H1 (cell line): Measurements from ENCODE around the gene BTAF1. TPM values are rescaled to one million over a fixed set of nuclear protein-coding genes. Genes with fewer than 3 reads are reported as not detected.

ENCODE experiments used
- CTCF ChIA-PET: fragments of 300-600 bp; sonication (Branson Sonifier 250); formaldehyde crosslinking; loops from one replicate; lab custom pipeline; 2021; ENCODE audit not compliant: partially characterized antibody; lab: Charles Lee
- POLR2A ChIA-PET: fragments of 300-600 bp; sonication (Branson Sonifier 250); formaldehyde crosslinking; loops from one replicate; lab custom pipeline; 2021; ENCODE audit warnings: inconsistent platforms; ENCODE audit not compliant: partially characterized antibody; lab: Charles Lee
- DNase-seq, 2 experiments: peaks; one replicate each; pipeline versions ENCODE4 v3.0.0 to v3.0.0-alpha.2; 2010 to 2022; ENCODE audit warnings: low spot score in 2 of 2, low read depth in 1 of 2, mixed read lengths in 1 of 2
- FAIRE-seq: peaks from 2 replicates; lab custom pipeline; 2011; peaks lifted over from hg19 to GRCh38; lab: Jason Lieb, UNC
- H2AFZ ChIP-seq: 2 replicates; pipeline ENCODE4 v1.8.1; 2012; ENCODE audit warnings: low read length, inconsistent platforms
- H2AK5ac ChIP-seq: 2 replicates; pipeline ENCODE4 v1.6.1; 2013; ENCODE audit warnings: low read depth, low read length
- H2BK120ac ChIP-seq: replicated peaks from 2 replicates; pipeline ENCODE3; 2013; ENCODE audit warnings: low read depth, low read length, inconsistent platforms
- H2BK12ac ChIP-seq: 2 replicates; pipeline ENCODE4 v1.6.1; 2013; ENCODE audit warnings: low read depth, low read length
- H2BK15ac ChIP-seq: 2 replicates; pipeline ENCODE4 v1.6.1; 2013; ENCODE audit warnings: low read length
- H2BK20ac ChIP-seq: 2 replicates; pipeline ENCODE4 v1.6.1; 2013; ENCODE audit warnings: low read length
- H2BK5ac ChIP-seq: 2 replicates; pipeline ENCODE4 v1.6.1; 2013; ENCODE audit warnings: low read depth, low read length
- H3K14ac ChIP-seq: 2 replicates; pipeline ENCODE4 v1.6.1; 2013; ENCODE audit warnings: inconsistent platforms; ENCODE audit not compliant: insufficient read length
- H3K18ac ChIP-seq: 2 replicates; pipeline ENCODE4 v1.6.1; 2013; ENCODE audit warnings: low read length; ENCODE audit errors: extremely low read depth
- H3K23ac ChIP-seq: 2 replicates; pipeline ENCODE4 v1.6.1; 2013; ENCODE audit warnings: inconsistent platforms; ENCODE audit not compliant: insufficient read length
- H3K23me2 ChIP-seq: 2 replicates; pipeline ENCODE4 v1.6.1; 2013; ENCODE audit warnings: low read depth, low read length
- H3K27ac ChIP-seq: 2 replicates; pipeline ENCODE4 v1.6.1; 2011; ENCODE audit warnings: low read depth, low read length, inconsistent platforms
- H3K27me3 ChIP-seq, 4 experiments: replicated peaks in 1 of 4; 1 replicate in 1 of 4; 2 replicates in 3 of 4; pipeline versions ENCODE4 v1.6.1 to v1.8.1; 2011 to 2013; ENCODE audit warnings: low read length in 3 of 4, mild to moderate bottlenecking in 3 of 4, inconsistent platforms in 2 of 4, mixed read lengths in 2 of 4, moderate library complexity in 1 of 4; ENCODE audit not compliant: control insufficient read depth in 3 of 4, insufficient read depth in 3 of 4; ENCODE audit errors: extremely low read depth in 1 of 4
- H3K36me3 ChIP-seq, 4 experiments: 2 replicates each; pipeline versions ENCODE4 v1.6.1 to v1.8.1; 2011 to 2013; ENCODE audit warnings: mild to moderate bottlenecking in 4 of 4, low read length in 3 of 4, moderate library complexity in 2 of 4, control low read depth in 1 of 4, inconsistent platforms in 1 of 4; ENCODE audit not compliant: insufficient read depth in 4 of 4, control insufficient read depth in 2 of 4
- H3K4ac ChIP-seq: replicated peaks from 2 replicates; pipeline ENCODE3; 2013; ENCODE audit warnings: low read length, low read depth, mixed read lengths, inconsistent platforms; ENCODE audit not compliant: insufficient read length
- H3K4me1 ChIP-seq, 4 experiments: replicated peaks in 1 of 4; 1 replicate in 1 of 4; 2 replicates in 3 of 4; pipeline versions ENCODE4 v1.6.1 to v1.8.1; 2011 to 2013; ENCODE audit warnings: low read length in 3 of 4, inconsistent platforms in 2 of 4, mixed read lengths in 1 of 4; ENCODE audit not compliant: insufficient read depth in 4 of 4, control insufficient read depth in 3 of 4
- H3K4me2 ChIP-seq, 2 experiments: 2 replicates each; pipeline versions ENCODE4 v1.6.1 to v1.8.1; 2011 to 2013; ENCODE audit warnings: low read depth in 2 of 2, low read length in 2 of 2, control low read depth in 1 of 2, inconsistent platforms in 1 of 2, mild to moderate bottlenecking in 1 of 2; ENCODE audit not compliant: insufficient read depth in 1 of 2
- H3K4me3 ChIP-seq, 4 experiments: fragments of 200-600, 300-600 bp in 1 of 4; sonication (generic), shearing (Covaris generic), sonication (Bioruptor Twin) in 1 of 4; 2 replicates each; pipeline versions ENCODE4 v1.5.1 to v1.8.1; 2011 to 2016; ENCODE audit warnings: low read length in 4 of 4, low read depth in 3 of 4, control low read depth in 2 of 4, inconsistent platforms in 2 of 4, mild to moderate bottlenecking in 2 of 4, mixed read lengths in 1 of 4, moderate library complexity in 1 of 4; ENCODE audit not compliant: insufficient read depth in 2 of 4; ENCODE audit errors: extremely low read depth in 1 of 4
- H3K56ac ChIP-seq: replicated peaks from 2 replicates; pipeline ENCODE3; 2013; ENCODE audit warnings: low read depth, mild to moderate bottlenecking, mixed read lengths, low read length, inconsistent platforms; ENCODE audit not compliant: insufficient read length
- H3K79me1 ChIP-seq: 2 replicates; pipeline ENCODE4 v1.6.1; 2013; ENCODE audit warnings: low read depth, low read length, control low read depth
- H3K79me2 ChIP-seq, 2 experiments: 2 replicates each; pipeline versions ENCODE4 v1.6.1 to v1.8.1; 2012 to 2013; ENCODE audit warnings: low read length in 2 of 2, mild to moderate bottlenecking in 2 of 2, inconsistent platforms in 1 of 2; ENCODE audit not compliant: insufficient read depth in 2 of 2, control insufficient read depth in 1 of 2
- H3K9ac ChIP-seq, 4 experiments: replicated peaks in 1 of 4; 1 replicate in 1 of 4; 2 replicates in 3 of 4; pipeline versions ENCODE4 v1.6.1 to v1.8.1; 2011 to 2013; ENCODE audit warnings: low read depth in 3 of 4, low read length in 3 of 4, control low read depth in 2 of 4, mild to moderate bottlenecking in 2 of 4, moderate library complexity in 2 of 4, inconsistent platforms in 1 of 4; ENCODE audit errors: extremely low read depth in 1 of 4
- H3K9me3 ChIP-seq, 2 experiments: 2 replicates each; pipeline versions ENCODE4 v1.6.1 to v1.8.1; 2012 to 2013; ENCODE audit warnings: mild to moderate bottlenecking in 2 of 2, moderate library complexity in 2 of 2, control low read depth in 1 of 2, inconsistent platforms in 1 of 2, low read depth in 1 of 2, low read length in 1 of 2, mixed read lengths in 1 of 2; ENCODE audit not compliant: insufficient read depth in 2 of 2
- H4K20me1 ChIP-seq, 2 experiments: replicated peaks in 1 of 2; 2 replicates each; pipeline versions ENCODE3 to v1.8.1; 2011 to 2013; ENCODE audit warnings: inconsistent platforms in 2 of 2, low read length in 2 of 2, mild to moderate bottlenecking in 1 of 2; ENCODE audit not compliant: insufficient read depth in 2 of 2, control insufficient read depth in 1 of 2
- H4K5ac ChIP-seq: 2 replicates; pipeline ENCODE4 v1.6.1; 2013; ENCODE audit warnings: low read length, low read depth, mixed read lengths, inconsistent platforms; ENCODE audit not compliant: insufficient read length
- H4K8ac ChIP-seq: 2 replicates; pipeline ENCODE4 v1.8.0; 2013; ENCODE audit warnings: mild to moderate bottlenecking, moderate library complexity, low read length, inconsistent platforms; ENCODE audit not compliant: insufficient read depth; ENCODE audit errors: extremely low read depth
- H4K91ac ChIP-seq: replicated peaks from 2 replicates; pipeline ENCODE3; 2013; ENCODE audit warnings: low read length, mixed read lengths, inconsistent platforms; ENCODE audit not compliant: insufficient read length
- CBX5 ChIP-seq: fragments of 300-800, 300-1000 bp; sonication (generic); IDR thresholded peaks from 2 replicates; pipeline ENCODE4 v1.7.1; 2016; ENCODE audit warnings: antibody characterized with exemption, low read length, low read depth
- CEBPB ChIP-seq: IDR thresholded peaks from 2 replicates; pipeline ENCODE4 v1.6.1; 2012; ENCODE audit warnings: low read depth, low read length
- EP300 ChIP-seq, 2 experiments: IDR thresholded peaks; 1 replicate in 1 of 2; 2 replicates in 1 of 2; pipeline ENCODE4 v1.6.1; 2011 to 2012; ENCODE audit warnings: low read depth in 2 of 2, low read length in 2 of 2, mild to moderate bottlenecking in 2 of 2, borderline replicate concordance in 1 of 2, inconsistent platforms in 1 of 2, moderate library complexity in 1 of 2
- EZH2 ChIP-seq: fragments of 200-600 bp; sonication (generic); IDR thresholded peaks from 2 replicates; pipeline ENCODE4 v1.7.1; 2012; ENCODE audit warnings: low read depth, mild to moderate bottlenecking, moderate library complexity, low read length, inconsistent platforms; ENCODE audit not compliant: severe bottlenecking
- FOSL1 ChIP-seq: IDR thresholded peaks from 2 replicates; pipeline ENCODE4 v1.6.1; 2011; ENCODE audit warnings: mild to moderate bottlenecking, low read depth, low read length, moderate library complexity; ENCODE audit not compliant: insufficient read depth
- GABPA ChIP-seq: IDR thresholded peaks from 2 replicates; pipeline ENCODE4 v1.6.1; 2011; ENCODE audit warnings: mild to moderate bottlenecking, low read length, moderate library complexity, borderline replicate concordance; ENCODE audit not compliant: insufficient read depth
- JUN ChIP-seq: IDR thresholded peaks from 2 replicates; pipeline ENCODE4 v1.6.1; 2011; ENCODE audit warnings: low read depth, mild to moderate bottlenecking, improper control_type of control experiment, low read length
- SIX5 ChIP-seq: IDR thresholded peaks from 2 replicates; pipeline ENCODE4 v1.6.1; 2011; ENCODE audit warnings: mild to moderate bottlenecking, low read depth, low read length
- SP4 ChIP-seq: IDR thresholded peaks from 2 replicates; pipeline ENCODE4 v1.6.1; 2012; ENCODE audit warnings: low read length, inconsistent platforms
- SRF ChIP-seq: IDR thresholded peaks from 2 replicates; pipeline ENCODE4 v1.6.1; 2011; ENCODE audit warnings: mild to moderate bottlenecking, low read depth, low read length, moderate library complexity
- TCF12 ChIP-seq: IDR thresholded peaks from 2 replicates; pipeline ENCODE4 v1.6.1; 2011; ENCODE audit warnings: low read depth, mild to moderate bottlenecking, low read length
- WGBS, 2 experiments: shearing (Covaris generic) in 1 of 2; methylation state at CpG; one replicate each; pipeline versions ENCODE4 v1.1.6 to v1.1.7; 2013 to 2015; ENCODE audit warnings: low lambda C conversion rate in 2 of 2, mixed read lengths in 2 of 2, inconsistent platforms in 1 of 2, low coverage in 1 of 2, missing lambda C conversion rate in 1 of 2; ENCODE audit not compliant: insufficient replicate concordance in 2 of 2, insufficient coverage in 1 of 2, insufficient read length in 1 of 2; ENCODE audit errors: extremely low coverage in 1 of 2, missing lambda C conversion rate in 1 of 2; 5-methylcytosine and 5-hydroxymethylcytosine counted together
- polyA plus RNA-seq, 7 experiments: library from polyadenylated mRNA; depleted of rRNA in 3 of 7; stranded (reverse) in 5 of 7; unstranded in 2 of 7; fragments of >200 nt in 5 of 7; fragments of 200-250 nt in 2 of 7; gene quantifications; 1 replicate in 5 of 7; 2 replicates in 1 of 7; 4 replicates in 1 of 7; pipeline versions ENCODE4 v1.2.1 to v1.2.3, GENCODE V29; 2011 to 2013; ENCODE audit warnings: missing spikeins in 2 of 7, mixed read lengths in 2 of 7
- total RNA-seq: library from RNA; stranded (reverse); fragmentation: NEBNext Ultra II Directional; extraction: Animal tissue kit (Norgen Biotek cat#: 25700); gene quantifications from 2 replicates; pipeline ENCODE4 v1.2.1, GENCODE V29; 2021

Gene BTAF1
- total and polyA plus RNA-seq, 2 of the 8 experiments (the other 6 are each of a cell fraction or from before 2014, with no cell fraction given), result 24.5 to 39.1 TPM

DNA sequence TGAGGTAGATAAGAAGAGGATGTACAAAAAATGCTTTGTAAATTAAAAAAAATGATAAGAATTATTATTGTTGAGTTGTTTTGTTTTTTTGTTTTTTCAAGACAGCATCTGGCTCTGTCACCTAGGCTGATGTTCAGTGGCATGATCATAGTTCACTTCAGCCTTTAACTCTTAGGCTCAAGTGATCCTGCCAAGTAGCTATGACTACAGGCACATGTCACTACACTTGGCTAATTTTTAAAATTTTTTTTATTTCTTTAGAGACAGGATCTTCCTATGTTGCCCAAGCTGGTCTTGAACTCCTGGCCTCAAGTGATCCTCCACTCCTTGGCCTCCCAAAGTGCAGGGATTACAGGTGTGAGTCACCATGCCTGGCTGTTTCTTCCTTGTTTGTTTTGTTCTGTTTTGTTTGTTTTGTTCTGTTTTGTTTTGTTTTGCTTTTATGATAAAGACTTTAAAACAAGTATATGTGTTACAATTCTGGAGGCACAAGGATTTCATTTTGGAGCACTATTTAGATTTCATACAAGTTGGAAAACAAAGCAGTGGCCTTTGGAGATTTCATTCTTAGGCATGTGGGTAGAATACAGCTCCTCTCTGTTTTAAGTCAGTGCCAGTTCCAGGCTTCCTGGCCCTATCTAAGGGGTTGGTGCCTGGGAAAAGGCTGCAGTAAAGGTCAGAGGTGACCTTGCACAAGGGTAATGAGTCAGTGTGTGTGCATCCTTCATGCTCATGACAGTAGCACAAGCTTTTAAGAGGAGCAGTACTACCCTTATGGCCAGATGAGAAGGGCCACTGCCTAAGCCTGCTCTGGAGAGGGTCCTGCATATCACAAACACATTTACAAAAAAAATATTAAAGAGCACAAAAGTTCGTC lies 32.2 kb upstream of the BTAF1 start:
- no peak overlapping the region; a peak in 1 of 7 replicates for H3K9ac ChIP-seq
- H4K91ac ChIP-seq, result peak overlapping the region; percentile 67
- H3K79me1 ChIP-seq, result no peaks in the 10 kb centered on the region
- H3K79me2 ChIP-seq, result no peaks in the 10 kb centered on the region
- peak overlapping the region; percentile 57; the same call in 1 of the 2 replicates for H2BK5ac ChIP-seq
- no peak overlapping the region for H3K14ac ChIP-seq
- no peak overlapping the region for H3K4me3 ChIP-seq
- 0 out of 4 replicates have a peak, but pooled peaks cover 0 to 2% of the 10 kb centered on the region in 2 experiments for H3K9me3 ChIP-seq
- CTCF ChIA-PET, result interaction anchor here (1.1 kb wide), 1 partner anchor 10 kb away, joined by 3 read pairs; no protein-coding TSS in a partner anchor
- H3K27me3 ChIP-seq, result no peaks in the 10 kb centered on the region
- H3K4ac ChIP-seq, result peak overlapping the region; percentile 96
- H3K23me2 ChIP-seq, result no peaks in the 10 kb centered on the region
- DNase-seq (no peak), FAIRE-seq (no peak)
- no peak overlapping the region for H3K23ac ChIP-seq
- POLR2A ChIA-PET, result interaction anchor here (0.7 to 1.3 kb wide), 2 partner anchors 9 to 465 kb away, joined by 3 to 4 read pairs; no protein-coding TSS in a partner anchor
- H4K5ac ChIP-seq, result no peak overlapping the region
- H3K4me1 ChIP-seq, result peaks cover 0 to 12% (median 4%) of the 10 kb centered on the region in 4 experiments; a peak in 6 of 7 replicates
- H2BK12ac ChIP-seq, result peak overlapping the region; percentile 99; the same call in 1 of the 2 replicates
- H2BK20ac ChIP-seq, result peak overlapping the region; percentile 94; the same call in 1 of the 2 replicates
- H2AFZ ChIP-seq, result no peak overlapping the region
- H4K20me1 ChIP-seq, result no peaks in the 10 kb centered on the region
- no peak overlapping the region for H3K4me2 ChIP-seq
- H3K56ac ChIP-seq, result no peak overlapping the region
- peak overlapping the region; percentile 92; the same call in 1 of the 2 replicates for H2AK5ac ChIP-seq
- peak overlapping the region; percentile 25 for H2BK120ac ChIP-seq
- no peaks in the 10 kb centered on the region for H3K36me3 ChIP-seq
- no peak overlapping the region for H4K8ac ChIP-seq
- 0 out of 2 replicates have a peak overlapping the region, but pooled peaks have one; percentile 89 for H2BK15ac ChIP-seq
- 88% methylated on average over 1 of the region's 1 CpG; no CpG with 5 or more reads in 1 of the 2 experiments for WGBS, 2 experiments
- no peak overlapping the region for H3K27ac ChIP-seq
- H3K18ac ChIP-seq, result peak overlapping the region; percentile 80; the same call in 1 of the 2 replicates
- TF ChIP-seq FOSL1, result no peak
- no peak for TF ChIP-seq JUN
- no peak for TF ChIP-seq SP4
- TF ChIP-seq SIX5, result no peak
- no peak for TF ChIP-seq EZH2
- no peak for TF ChIP-seq CEBPB
- TF ChIP-seq CBX5, result no peak
- no peak for TF ChIP-seq EP300 (IDR thresholded peaks at IDR 0.05; ENCODE audit: borderline replicate concordance in 1 of 2, low read depth in 2 of 2, low read length in 2 of 2)
- no peak for TF ChIP-seq TCF12
- no peak for TF ChIP-seq GABPA
- TF ChIP-seq SRF, result no peak
